Endothelial cell of umbilical vein (primary cell): ENCODE measurements around the gene SIPA1L3. TPM values are rescaled to one million over a fixed set of nuclear protein-coding genes. Genes with fewer than 3 reads are reported as not detected.

Source experiments
- BruUV-seq: library from RNA; stranded (reverse); fragments of 400-500 nt; replicated peaks from 2 replicates; lab custom pipeline; 2021; lab: Mats Ljungman, UMichigan
- CTCF ChIA-PET: fragments of 300-600, 350-600 bp; sonication (Branson Sonifier 250); formaldehyde crosslinking; loops from one replicate; lab custom pipeline; 2021; ENCODE audit warnings: antibody characterized with exemption, inconsistent platforms; lab: Charles Lee
- POLR2A ChIA-PET: fragments of 300-600, 350-600 bp; sonication (Branson Sonifier 250); formaldehyde crosslinking; loops from one replicate; lab custom pipeline; 2021; ENCODE audit warnings: antibody characterized with exemption, inconsistent platforms; lab: Charles Lee
- DNase-seq: peaks from one replicate; pipeline ENCODE4 v3.0.0-alpha.2; 2011; ENCODE audit warnings: low read depth, low spot score
- FAIRE-seq: peaks from 2 replicates; lab custom pipeline; 2011; peaks lifted over from hg19 to GRCh38; lab: Jason Lieb, UNC
- H2AFZ ChIP-seq: 2 replicates; pipeline ENCODE4 v1.6.0; 2012; ENCODE audit warnings: low read depth, low read length, control low read depth, inconsistent platforms
- H3K27ac ChIP-seq: 2 replicates; pipeline ENCODE4 v1.5.1; 2011; ENCODE audit warnings: low read depth, mild to moderate bottlenecking, control low read depth, low read length, moderate library complexity; ENCODE audit not compliant: insufficient read depth
- H3K27me3 ChIP-seq, 2 experiments: 2 replicates each; pipeline versions ENCODE4 v1.6.0 to v1.6.1; 2011; ENCODE audit warnings: low read length in 2 of 2, mixed read lengths in 1 of 2; ENCODE audit not compliant: control insufficient read depth in 2 of 2, insufficient read depth in 2 of 2
- H3K36me3 ChIP-seq, 2 experiments: 2 replicates in 1 of 2; 3 replicates in 1 of 2; pipeline ENCODE4 v1.5.1; 2011; ENCODE audit warnings: low read length in 2 of 2, mild to moderate bottlenecking in 1 of 2, moderate library complexity in 1 of 2; ENCODE audit not compliant: control insufficient read depth in 2 of 2, insufficient read depth in 2 of 2; ENCODE audit errors: extremely low read depth in 1 of 2
- H3K4me1 ChIP-seq: 3 replicates; pipeline ENCODE4 v1.5.1; 2011; ENCODE audit warnings: mild to moderate bottlenecking, low read length; ENCODE audit not compliant: control insufficient read depth, insufficient read depth; ENCODE audit errors: extremely low read depth
- H3K4me2 ChIP-seq: 2 replicates; pipeline ENCODE4 v1.6.1; 2011; ENCODE audit warnings: low read length, control low read depth, mixed read lengths; ENCODE audit not compliant: insufficient read depth
- H3K4me3 ChIP-seq, 3 experiments: fragments of 200-600 bp in 1 of 3; sonication (generic), shearing (Covaris generic) in 1 of 3; replicated peaks in 1 of 3; 2 replicates each; pipeline ENCODE4 v1.5.1; 2011 to 2016; ENCODE audit warnings: control low read depth in 3 of 3, low read length in 3 of 3, mild to moderate bottlenecking in 2 of 3, inconsistent platforms in 1 of 3, low read depth in 1 of 3, moderate library complexity in 1 of 3; ENCODE audit not compliant: insufficient read depth in 1 of 3
- H3K79me2 ChIP-seq: 2 replicates; pipeline ENCODE4 v1.6.0; 2012; ENCODE audit warnings: low read length, inconsistent platforms; ENCODE audit not compliant: control insufficient read depth, insufficient read depth
- H3K9ac ChIP-seq: replicated peaks from 2 replicates; pipeline ENCODE3; 2011; ENCODE audit warnings: low read length, control low read depth; ENCODE audit not compliant: insufficient read depth; ENCODE audit errors: extremely low read depth
- H3K9me1 ChIP-seq: replicated peaks from 3 replicates; pipeline ENCODE4 v1.6.0; 2011; ENCODE audit warnings: mild to moderate bottlenecking, low read length; ENCODE audit not compliant: control insufficient read depth, insufficient read depth; ENCODE audit errors: extremely low read depth
- H3K9me3 ChIP-seq: replicated peaks from 2 replicates; pipeline ENCODE4 v1.5.1; 2012; ENCODE audit warnings: low read length, inconsistent platforms; ENCODE audit not compliant: control insufficient read depth, insufficient read depth
- H4K20me1 ChIP-seq: replicated peaks from 2 replicates; pipeline ENCODE3; 2011; ENCODE audit warnings: mild to moderate bottlenecking, low read length; ENCODE audit not compliant: control insufficient read depth, insufficient read depth; ENCODE audit errors: extremely low read depth
- CTCF ChIP-seq, 2 donors: IDR thresholded peaks; 1 replicate in 1 of 2; 2 replicates in 1 of 2; pipeline ENCODE4 v1.5.1; 2011; ENCODE audit warnings: low read length in 2 of 2, mild to moderate bottlenecking in 2 of 2, moderate library complexity in 2 of 2, control low read depth in 1 of 2, inconsistent platforms in 1 of 2, low read depth in 1 of 2; ENCODE audit not compliant: insufficient read depth in 1 of 2; ENCODE audit errors: extremely low read depth in 1 of 2
- EZH2 ChIP-seq: IDR thresholded peaks from 2 replicates; pipeline ENCODE4 v1.6.1; 2012; ENCODE audit warnings: borderline replicate concordance, low read depth, mild to moderate bottlenecking, moderate library complexity, low read length, inconsistent platforms; ENCODE audit not compliant: severe bottlenecking
- FOS ChIP-seq: IDR thresholded peaks from 2 replicates; pipeline ENCODE4 v1.6.1; 2011; ENCODE audit warnings: mild to moderate bottlenecking, low read length, moderate library complexity, borderline replicate concordance; ENCODE audit not compliant: insufficient read depth
- GATA2 ChIP-seq: IDR thresholded peaks from 2 replicates; pipeline ENCODE4 v1.7.0; 2011; ENCODE audit warnings: low read depth, mild to moderate bottlenecking, moderate library complexity, mixed read lengths, low read length; ENCODE audit not compliant: insufficient read length, insufficient read depth
- JUN ChIP-seq: IDR thresholded peaks from 2 replicates; pipeline ENCODE4 v1.6.1; 2011; ENCODE audit warnings: borderline replicate concordance, low read depth; ENCODE audit not compliant: insufficient read length, insufficient read depth
- MYC ChIP-seq: IDR thresholded peaks from one replicate; pipeline ENCODE4 v1.6.1; 2011; ENCODE audit warnings: mild to moderate bottlenecking, low read depth, low read length
- POLR2A ChIP-seq: IDR thresholded peaks from 2 replicates; pipeline ENCODE4 v1.6.1; 2012; ENCODE audit warnings: low read depth, mild to moderate bottlenecking, control low read depth, low read length
- POLR2AphosphoS5 ChIP-seq: IDR thresholded peaks from 2 replicates; pipeline ENCODE4 v1.6.1; 2012; ENCODE audit warnings: low read depth, mild to moderate bottlenecking, control low read depth, low read length, moderate library complexity; ENCODE audit not compliant: insufficient read depth
- dilution Hi-C: fragments of 300-500 bp; cut with MboI; formaldehyde crosslinking; loops from one replicate; pipeline ENCODE4 v1.15.0; 2019; ENCODE audit warnings: low sequenced_read_pairs; ENCODE audit not compliant: extremely low pct_ligation_motif_present
- intact Hi-C: fragments of 100-400 bp; cut with micrococcal nuclease; formaldehyde crosslinking; loops from one replicate; pipeline ENCODE4 v1.10.0; 2022
- polyA plus RNA-seq, 4 experiments: library from polyadenylated mRNA; depleted of rRNA in 3 of 4; stranded (reverse) in 3 of 4; unstranded in 1 of 4; fragments of >200 nt; gene quantifications; 2 replicates each; pipeline versions ENCODE4 v1.2.1 to v1.2.3, GENCODE V29; 2011 to 2012; ENCODE audit warnings: missing spikeins in 1 of 4
- total RNA-seq: library from RNA; stranded (reverse); gene quantifications from 2 replicates; pipeline ENCODE4 v1.2.3, GENCODE V29; 2021
- TF ChIP-seq, protein P1 (sequence below): IDR thresholded peaks from 2 replicates; pipeline ENCODE4 v1.6.1; 2011; ENCODE audit not compliant: insufficient read depth, insufficient read length

SIPA1L3 gene
- total and polyA plus RNA-seq, 2 donors (not counting 3 experiments of a cell fraction or from before 2014, with no cell fraction given), result 14.2 to 47.2 TPM

GRCh38 chr19:37975071-37975470 lies 68.1 kb downstream of the SIPA1L3 start:
- Histone ChIP-seq H3K9me3 (peaks cover 2% of the 10 kb centered on the region), H3K9me1 (no peaks in the 10 kb centered on the region), H3K4me1 (peaks cover 5% of the 10 kb centered on the region), H3K36me3 (no peaks in the 10 kb centered on the region), H2AFZ (no peak overlapping the region), H3K4me2 (no peak overlapping the region), H3K4me3 (no peak overlapping the region), H3K9ac (no peak overlapping the region), H3K27me3 (no peaks in the 10 kb centered on the region), H3K79me2 (peaks cover 48% of the 10 kb centered on the region), H3K27ac (no peak overlapping the region), H4K20me1 (no peaks in the 10 kb centered on the region)
- BruUV-seq, result no TSS peak
- ChIA-PET CTCF (no interaction called here), POLR2A (no interaction called here)
- dilution Hi-C loops, result no loop called here
- intact Hi-C loops, result no loop called here
- TF ChIP-seq, protein P1, sequence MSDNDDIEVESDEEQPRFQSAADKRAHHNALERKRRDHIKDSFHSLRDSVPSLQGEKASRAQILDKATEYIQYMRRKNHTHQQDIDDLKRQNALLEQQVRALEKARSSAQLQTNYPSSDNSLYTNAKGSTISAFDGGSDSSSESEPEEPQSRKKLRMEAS, result no peak
- TF ChIP-seq GATA2, result no peak
- no peak for TF ChIP-seq MYC
- no peak for TF ChIP-seq JUN
- TF ChIP-seq POLR2AphosphoS5, result no peak
- no peak for TF ChIP-seq POLR2A
- TF ChIP-seq CTCF (IDR thresholded peaks at IDR 0.05; ENCODE audit: extremely low read depth in 1 of 2, insufficient read depth in 1 of 2, low read depth in 1 of 2, low read length in 2 of 2), result no peak
- no peak for TF ChIP-seq FOS
- no peak for TF ChIP-seq EZH2
- FAIRE-seq, result no peak
- DNase-seq, result no peak
